HG02870 (cell line): Measurements from ENCODE around the gene RILPL1.
"Not testable (repeated sequence)": the region's sequence is repeated elsewhere in the genome, so short reads cannot be mapped to it uniquely, and the experiment has no call there.

Source experiments
- ATAC-seq: cut with Tn5 transposase; IDR thresholded peaks from one replicate; pipeline ENCODE4 v1.9.1; 2021; ENCODE audit warnings: mild to moderate bottlenecking, moderate library complexity; ENCODE audit not compliant: unreplicated experiment

The RILPL1 gene

DNA sequence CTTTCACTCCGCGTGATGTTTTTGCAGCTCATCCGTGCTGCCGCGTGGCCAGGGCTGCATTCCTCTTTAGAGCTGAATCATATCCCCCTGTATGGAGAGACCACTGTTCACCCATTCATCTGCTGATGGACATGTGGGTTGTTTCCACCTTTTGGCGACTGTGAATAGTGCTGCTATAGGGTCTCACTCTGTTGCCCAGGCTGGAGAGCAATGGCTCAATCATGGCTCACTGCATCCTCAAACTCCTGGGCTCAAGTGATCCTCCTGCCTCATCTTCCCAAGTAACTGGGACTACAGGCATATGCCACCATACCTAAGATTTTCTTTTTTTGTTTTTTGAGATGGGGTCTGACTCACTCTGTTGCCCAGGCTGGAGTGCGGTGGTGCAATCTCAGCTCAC is 36.5 kb downstream of the RILPL1 start:
- ATAC-seq, result no peak

- ATAC-seq, result no peak
These were observed 39.2 kb downstream of the RILPL1 start for GRCh38 chr12:123494124-123494851.

DNA sequence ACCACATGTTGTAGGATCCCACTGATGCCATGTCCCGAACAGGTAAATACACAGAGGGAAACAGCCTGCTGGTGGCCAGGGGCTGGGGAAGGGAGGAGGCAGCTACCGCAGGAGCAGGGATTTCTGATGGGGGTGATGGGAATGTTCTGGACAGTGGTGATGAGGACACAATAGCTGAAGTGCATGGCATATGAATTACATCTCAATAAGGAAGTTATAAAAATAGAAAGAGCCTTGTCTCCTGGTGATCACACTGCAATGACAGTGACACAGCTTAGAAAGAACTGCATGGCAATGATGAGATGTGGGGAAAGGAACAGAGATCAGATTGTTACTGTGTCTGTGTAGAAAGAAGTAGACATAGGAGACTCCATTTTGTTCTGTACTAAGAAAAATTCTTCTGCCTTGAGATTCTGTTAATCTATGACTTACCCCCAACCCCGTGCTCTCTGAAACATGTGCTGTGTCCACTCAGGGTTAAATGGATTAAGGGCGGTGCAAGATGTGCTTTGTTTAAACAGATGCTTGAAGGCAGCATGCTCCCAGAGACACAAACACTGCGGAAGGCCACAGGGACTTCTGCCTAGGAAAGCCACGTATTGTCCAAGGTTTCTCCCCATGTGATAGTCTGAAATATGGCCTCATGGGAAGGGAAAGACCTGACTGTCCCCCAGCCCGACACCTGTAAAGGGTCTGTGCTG is 41.0 kb downstream of the RILPL1 start:
- ATAC-seq, result not testable (repeated sequence)

DNA sequence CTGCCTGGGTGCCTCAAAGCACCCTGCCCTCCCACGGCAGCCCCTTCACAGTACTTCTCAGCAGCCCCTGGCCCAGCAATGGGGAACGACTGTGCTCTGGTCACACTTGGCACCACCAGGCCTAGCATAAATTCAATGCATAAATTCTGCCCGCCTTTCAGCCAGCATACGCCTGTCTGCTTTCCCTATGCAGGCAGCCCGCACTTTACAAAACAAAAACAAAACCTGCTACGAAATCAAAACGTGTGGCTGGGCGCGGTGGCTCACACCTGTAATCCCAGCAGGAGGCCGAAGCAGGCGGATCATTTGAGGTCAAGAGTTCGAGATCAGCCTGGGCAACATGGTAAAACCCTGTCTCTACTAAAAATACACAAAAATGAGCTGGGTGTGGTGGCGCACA is 42.0 kb downstream of the RILPL1 start:
- no peak for ATAC-seq

DNA sequence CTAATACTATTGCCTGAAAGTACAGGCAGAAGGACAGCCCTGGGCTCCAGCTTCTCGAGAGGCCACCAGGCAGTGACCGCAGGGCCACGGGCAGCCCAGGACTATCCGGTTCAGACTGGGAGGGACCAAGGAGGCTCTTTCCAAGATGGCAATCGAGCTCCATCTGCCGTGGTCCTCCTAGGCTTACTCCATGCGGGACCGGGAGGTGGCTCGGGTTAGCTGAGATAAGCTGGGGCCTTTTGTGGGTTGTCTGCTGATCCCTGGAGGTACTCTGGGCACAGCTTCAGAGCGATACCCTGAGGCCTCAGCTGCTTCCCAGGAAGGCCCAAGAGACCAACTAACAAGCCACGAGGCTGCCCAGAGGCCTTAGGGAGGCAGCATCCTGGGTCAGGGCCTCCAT is 42.5 kb downstream of the RILPL1 start:
- ATAC-seq, result no peak

DNA sequence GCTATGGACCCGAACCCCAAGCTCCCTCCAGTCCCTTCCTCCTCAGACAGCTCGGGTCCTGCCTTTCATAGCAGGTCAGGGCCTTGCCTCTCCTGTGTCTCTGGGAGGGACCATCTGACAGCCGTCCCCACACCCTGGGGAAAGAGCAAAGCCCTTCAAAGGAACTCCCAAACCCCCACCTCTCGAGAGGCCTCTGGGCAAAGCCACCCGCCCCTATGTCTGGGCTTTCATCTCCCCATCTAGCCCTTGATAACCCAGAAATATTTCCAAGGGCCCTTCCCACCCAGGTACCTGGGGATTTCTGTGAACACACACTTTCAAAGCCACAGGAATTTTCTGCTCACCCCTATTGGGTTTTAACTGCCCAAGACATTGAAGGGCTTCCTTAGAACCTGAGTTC is 43.4 kb downstream of the RILPL1 start:
- ATAC-seq, result no peak

- no peak for ATAC-seq
These were observed 43.9 kb downstream of the RILPL1 start for GRCh38 chr12:123489580-123489979.

GRCh38 chr12:123488539-123489230 is 44.8 kb downstream of the RILPL1 start:
- no peak for ATAC-seq

DNA sequence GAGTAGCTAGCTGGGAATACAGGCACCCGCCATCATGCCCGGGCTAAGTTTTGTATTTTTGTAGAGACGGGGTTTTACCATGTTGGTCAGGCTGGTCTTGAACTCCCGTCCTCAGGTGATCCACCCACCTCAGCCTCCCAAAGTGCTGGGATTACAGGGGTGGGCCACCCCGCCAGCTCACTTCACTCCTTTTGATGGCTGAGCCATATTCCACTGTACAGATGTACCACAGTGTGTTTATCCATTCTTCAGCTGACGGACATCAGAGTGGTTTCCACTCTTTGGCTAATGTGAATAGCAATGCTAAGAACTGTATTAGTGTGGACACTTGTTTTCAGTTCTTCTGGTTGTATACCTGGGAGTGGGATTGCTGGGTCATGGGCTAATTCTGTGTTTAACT is 46.1 kb downstream of the RILPL1 start:
- ATAC-seq, result no peak

DNA sequence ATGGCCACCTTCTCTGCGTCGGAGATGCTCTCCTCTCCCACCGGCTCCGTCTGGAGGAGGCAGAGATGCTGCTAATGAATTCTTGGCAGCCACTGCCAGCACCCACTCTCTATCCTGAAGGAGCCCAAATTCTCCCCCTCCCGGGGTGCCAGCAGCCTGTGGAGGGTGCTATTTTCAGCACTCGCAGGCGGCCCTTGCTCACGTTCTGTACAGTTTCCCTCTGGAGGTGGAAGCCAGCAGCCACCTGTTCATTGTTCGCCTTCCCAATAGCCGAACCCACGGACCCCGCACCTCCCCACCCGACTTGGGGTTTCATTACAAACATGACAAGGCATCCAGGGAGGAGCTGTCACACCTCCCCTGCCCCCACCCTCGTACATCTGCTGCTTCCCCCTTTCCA is 47.8 kb downstream of the RILPL1 start:
- ATAC-seq, result no peak

DNA sequence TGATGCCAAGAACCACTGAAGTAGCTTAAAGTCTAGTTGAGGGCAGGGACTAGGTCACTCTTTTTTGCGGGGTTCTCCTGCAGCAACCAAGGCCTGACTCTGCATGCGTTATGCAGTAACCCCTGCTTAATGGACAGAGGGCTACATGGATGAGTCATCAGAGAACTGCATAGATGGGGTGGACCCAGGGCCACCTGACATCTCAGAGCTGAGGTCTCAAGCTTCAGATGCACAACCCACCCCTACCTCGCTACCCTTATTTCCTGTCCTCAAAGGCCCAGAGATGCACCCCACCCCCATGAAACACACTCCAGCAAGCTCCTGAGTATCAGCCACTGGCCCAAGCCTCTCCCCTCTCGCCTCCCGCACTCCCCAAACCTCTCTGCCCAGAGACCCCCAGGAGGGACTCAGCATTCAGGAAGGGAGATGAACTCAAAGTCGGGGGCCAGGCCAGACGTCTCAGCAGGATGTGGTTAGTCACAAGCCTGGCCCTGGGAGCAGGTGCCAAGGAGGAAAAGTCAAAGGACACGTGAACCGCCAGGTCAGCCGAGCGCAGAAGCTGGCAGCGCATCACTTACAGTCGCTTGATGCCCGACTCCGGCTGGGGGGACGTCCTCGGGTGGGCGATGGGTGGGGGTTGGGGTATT is 49.8 kb downstream of the RILPL1 start:
- ATAC-seq, result no peak

GRCh38 chr12:123482876-123483275 is 50.6 kb downstream of the RILPL1 start:
- ATAC-seq, result no peak

DNA sequence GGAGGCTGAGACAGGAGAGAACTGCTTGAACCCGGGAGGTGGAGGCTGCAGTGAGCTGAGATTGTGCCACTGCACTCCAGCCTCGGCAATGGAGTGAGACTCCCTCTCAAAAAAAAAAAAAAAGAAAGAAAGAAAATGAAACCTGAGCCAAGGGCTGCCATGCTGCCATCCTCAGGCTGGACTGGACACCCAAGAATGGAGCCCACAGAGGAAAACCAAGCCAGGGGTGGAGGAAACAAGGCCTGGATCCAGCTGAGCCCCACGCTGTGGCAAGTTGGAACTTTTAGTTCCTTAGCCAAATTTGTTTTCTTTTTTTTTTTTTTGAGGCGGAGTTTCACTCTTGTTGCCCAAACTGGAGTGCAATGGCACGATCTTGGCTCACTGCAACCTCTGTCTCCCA is 52.3 kb downstream of the RILPL1 start:
- not testable (repeated sequence) for ATAC-seq

GRCh38 chr12:123479442-123480180 is 53.9 kb downstream of the RILPL1 start:
- no peak for ATAC-seq

- no peak for ATAC-seq
These were observed 54.8 kb downstream of the RILPL1 start for GRCh38 chr12:123478762-123479161.

GRCh38 chr12:123478069-123478468 is 55.5 kb downstream of the RILPL1 start:
- ATAC-seq, result no peak

DNA sequence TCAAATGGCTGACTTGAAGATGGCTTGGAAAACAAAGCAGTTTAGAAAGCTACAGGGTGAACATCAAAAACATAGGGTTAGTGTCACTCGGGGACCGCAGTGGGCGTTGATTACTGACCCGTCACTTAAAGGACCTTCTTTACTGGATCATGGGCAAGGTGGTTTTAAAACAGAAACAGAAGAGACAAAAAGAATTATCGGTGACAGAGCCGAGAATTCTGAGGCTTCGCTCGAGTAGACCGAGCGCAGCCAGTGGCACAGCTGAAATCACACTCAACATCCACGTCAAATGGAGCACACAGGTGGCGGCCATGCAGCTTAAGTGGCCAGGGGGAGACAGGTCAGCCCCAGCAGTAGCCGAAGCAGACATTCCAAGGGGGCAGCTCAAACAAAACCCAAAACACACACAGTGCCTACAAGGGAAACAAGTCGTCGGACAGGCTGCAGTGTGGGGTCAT is 58.2 kb downstream of the RILPL1 start:
- no peak for ATAC-seq

DNA sequence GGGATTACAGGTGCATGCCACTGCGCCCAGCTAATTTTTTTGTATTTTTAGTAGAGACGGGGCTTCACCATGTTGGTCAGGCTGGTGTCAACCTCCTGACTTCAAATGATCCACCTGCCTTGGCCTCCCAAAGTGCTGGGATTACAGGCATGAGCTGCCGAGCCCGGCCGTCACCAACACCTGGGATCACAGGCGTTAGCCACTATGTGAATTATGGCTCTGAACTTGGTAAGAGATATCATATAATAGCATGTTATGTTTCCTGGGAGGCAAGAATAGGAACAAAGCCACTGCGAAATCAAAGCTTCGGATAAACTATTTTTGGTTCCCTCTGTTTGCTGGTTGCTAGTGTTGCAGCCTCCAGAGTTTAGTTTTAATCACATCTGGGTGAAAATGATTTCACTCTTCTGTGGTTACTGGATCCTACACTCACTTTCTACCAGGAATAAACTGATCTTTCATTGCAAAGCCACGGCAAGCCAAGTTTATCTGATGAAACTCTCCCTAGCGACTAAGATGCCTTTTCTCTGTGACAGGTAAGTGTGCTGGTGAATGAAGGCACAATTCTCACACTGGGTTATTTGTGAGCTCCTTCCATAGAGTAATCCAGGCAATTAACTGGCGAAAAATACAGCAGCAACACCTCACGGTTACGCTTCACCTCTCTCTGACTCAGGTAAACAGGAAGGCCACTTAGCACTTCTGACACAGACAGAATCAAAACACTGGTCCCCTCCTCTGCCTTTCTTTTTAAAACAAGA is 58.9 kb downstream of the RILPL1 start:
- no peak for ATAC-seq

- ATAC-seq, result no peak
These were observed 61.1 kb downstream of the RILPL1 start for GRCh38 chr12:123472438-123472849.
